Measurements from ENCODE around the gene JAZF1.

DNA sequence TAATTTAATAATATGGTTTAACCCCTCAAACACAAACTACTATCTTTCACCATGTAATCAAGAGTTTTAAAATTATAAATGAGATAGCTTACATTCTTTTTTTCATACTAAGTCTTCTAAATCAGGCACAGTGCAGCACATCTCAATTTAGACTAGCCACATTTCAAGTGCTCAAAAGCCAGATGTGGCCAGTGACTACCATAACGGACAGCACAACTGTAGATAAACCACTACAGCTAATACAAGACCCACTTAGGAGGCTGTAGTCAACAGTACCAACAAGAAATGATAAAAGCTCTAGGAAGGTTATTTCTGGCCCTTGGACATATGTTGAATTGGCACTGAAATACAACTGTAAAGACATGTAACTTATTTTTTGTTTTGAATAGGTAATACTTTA is 65.3 kb downstream of the JAZF1 start:
- TF ChIP-seq, protein P1, sequence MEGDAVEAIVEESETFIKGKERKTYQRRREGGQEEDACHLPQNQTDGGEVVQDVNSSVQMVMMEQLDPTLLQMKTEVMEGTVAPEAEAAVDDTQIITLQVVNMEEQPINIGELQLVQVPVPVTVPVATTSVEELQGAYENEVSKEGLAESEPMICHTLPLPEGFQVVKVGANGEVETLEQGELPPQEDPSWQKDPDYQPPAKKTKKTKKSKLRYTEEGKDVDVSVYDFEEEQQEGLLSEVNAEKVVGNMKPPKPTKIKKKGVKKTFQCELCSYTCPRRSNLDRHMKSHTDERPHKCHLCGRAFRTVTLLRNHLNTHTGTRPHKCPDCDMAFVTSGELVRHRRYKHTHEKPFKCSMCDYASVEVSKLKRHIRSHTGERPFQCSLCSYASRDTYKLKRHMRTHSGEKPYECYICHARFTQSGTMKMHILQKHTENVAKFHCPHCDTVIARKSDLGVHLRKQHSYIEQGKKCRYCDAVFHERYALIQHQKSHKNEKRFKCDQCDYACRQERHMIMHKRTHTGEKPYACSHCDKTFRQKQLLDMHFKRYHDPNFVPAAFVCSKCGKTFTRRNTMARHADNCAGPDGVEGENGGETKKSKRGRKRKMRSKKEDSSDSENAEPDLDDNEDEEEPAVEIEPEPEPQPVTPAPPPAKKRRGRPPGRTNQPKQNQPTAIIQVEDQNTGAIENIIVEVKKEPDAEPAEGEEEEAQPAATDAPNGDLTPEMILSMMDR (IDR thresholded peaks at IDR 0.05; ENCODE audit: insufficient read depth, low read length) = no peak
- TF ChIP-seq, protein P2, sequence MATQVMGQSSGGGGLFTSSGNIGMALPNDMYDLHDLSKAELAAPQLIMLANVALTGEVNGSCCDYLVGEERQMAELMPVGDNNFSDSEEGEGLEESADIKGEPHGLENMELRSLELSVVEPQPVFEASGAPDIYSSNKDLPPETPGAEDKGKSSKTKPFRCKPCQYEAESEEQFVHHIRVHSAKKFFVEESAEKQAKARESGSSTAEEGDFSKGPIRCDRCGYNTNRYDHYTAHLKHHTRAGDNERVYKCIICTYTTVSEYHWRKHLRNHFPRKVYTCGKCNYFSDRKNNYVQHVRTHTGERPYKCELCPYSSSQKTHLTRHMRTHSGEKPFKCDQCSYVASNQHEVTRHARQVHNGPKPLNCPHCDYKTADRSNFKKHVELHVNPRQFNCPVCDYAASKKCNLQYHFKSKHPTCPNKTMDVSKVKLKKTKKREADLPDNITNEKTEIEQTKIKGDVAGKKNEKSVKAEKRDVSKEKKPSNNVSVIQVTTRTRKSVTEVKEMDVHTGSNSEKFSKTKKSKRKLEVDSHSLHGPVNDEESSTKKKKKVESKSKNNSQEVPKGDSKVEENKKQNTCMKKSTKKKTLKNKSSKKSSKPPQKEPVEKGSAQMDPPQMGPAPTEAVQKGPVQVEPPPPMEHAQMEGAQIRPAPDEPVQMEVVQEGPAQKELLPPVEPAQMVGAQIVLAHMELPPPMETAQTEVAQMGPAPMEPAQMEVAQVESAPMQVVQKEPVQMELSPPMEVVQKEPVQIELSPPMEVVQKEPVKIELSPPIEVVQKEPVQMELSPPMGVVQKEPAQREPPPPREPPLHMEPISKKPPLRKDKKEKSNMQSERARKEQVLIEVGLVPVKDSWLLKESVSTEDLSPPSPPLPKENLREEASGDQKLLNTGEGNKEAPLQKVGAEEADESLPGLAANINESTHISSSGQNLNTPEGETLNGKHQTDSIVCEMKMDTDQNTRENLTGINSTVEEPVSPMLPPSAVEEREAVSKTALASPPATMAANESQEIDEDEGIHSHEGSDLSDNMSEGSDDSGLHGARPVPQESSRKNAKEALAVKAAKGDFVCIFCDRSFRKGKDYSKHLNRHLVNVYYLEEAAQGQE (IDR thresholded peaks at IDR 0.05; ENCODE audit: insufficient replicate concordance, low read depth) = no peak
- no peak for TF ChIP-seq GABPA (IDR thresholded peaks at IDR 0.05; ENCODE audit: low read depth)
- TF ChIP-seq POLR2AphosphoS5 (IDR thresholded peaks at IDR 0.05; ENCODE audit: low read depth) = no peak
- no peak for TF ChIP-seq SPI1 (IDR thresholded peaks at IDR 0.05; ENCODE audit: borderline replicate concordance, low read depth)

Measured in HL-60 (cell line).